Left kidney (tissue), 2 donors: ENCODE measurements around the gene BTG2. TPM values are rescaled to one million over a fixed set of nuclear protein-coding genes. Genes with fewer than 3 reads are reported as not detected.

Source experiments
- DNase-seq: peaks from one replicate; pipeline ENCODE4 v3.0.0-alpha.2; 2013
- polyA plus RNA-seq: library from polyadenylated mRNA; unstranded; fragments of 120-200 nt; gene quantifications from one replicate; pipeline ENCODE4 v1.2.1, GENCODE V29; 2013; ENCODE audit not compliant: insufficient read length

BTG2 gene
- polyA plus RNA-seq, 1 donor: 102 TPM

DNA sequence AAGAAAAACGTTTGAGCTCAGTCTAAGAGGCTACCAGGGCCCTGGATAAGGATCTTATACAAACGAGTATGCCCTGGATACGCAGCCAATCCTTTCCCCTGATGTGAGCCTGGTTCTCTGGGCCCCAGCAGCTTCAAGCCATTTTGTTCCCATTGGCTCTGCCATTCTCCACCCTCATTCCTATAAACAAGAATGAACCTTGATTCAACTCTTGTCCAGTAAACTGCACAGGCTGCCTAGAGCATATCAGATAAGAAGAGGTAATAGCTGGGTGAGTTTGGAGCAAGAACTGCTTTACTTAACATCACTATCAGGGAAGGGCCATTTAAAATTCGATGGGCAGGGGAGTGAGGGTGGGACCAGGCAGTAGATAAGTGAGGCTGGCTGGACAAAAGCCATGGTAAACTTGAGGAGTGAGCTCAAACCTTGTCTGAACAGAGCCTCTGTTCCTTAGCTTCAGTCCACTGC is 11.3 kb downstream of the BTG2 start:
- DNase-seq: no peak

DNA sequence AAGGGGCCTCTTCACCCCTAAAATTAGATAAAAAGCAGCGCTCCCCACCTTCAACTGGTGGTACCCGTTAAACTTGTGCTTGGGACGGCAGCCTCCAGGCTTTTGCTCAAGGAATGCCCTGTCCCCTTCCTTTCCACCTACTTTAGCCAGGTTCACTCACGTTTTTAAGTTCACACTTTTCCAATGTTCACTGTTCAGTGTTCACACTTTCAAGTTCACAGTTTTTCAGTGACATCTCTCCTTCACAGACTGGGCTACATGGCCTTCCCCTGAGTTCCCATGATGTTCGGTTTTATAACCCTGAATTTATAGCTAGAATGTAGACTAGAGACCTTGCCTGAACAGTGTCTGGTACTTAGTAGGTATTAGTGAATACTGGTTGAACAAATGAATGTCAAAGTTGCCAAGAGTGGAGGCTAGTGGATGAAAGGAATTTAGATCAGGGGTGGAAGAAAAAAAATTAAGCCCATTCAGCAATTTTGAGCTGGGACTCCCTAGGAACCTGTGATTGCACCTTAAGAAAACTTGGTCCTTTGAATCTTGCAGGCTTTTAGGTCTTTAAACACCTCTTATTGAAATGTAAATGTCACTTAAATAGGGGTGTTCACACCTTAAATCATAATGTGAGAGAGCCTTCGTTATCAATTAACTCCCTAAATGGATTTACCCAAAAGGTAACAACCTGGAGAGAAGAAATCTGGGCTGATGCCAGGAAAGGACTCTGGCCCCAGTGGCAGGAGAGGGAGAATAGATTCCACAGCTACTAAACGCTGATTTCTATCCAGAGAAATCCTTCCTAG is 12.3 kb downstream of the BTG2 start:
- no peak for DNase-seq

DNA sequence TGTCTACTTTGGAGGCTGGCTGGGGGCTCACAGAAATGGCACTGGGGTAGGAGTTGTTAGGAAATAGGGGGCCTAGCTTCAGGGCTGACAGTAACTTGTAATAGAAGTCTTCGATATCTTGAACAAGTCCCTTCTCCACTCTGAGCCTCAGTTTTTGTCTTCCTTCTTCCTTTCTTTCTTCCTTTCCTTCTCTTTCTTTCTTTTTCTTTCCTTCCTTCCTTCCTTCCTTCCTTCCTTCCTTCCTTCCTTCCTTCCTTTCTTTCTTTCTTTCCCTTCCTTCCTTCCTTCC is 12.9 kb downstream of the BTG2 start:
- no peak for DNase-seq

DNA sequence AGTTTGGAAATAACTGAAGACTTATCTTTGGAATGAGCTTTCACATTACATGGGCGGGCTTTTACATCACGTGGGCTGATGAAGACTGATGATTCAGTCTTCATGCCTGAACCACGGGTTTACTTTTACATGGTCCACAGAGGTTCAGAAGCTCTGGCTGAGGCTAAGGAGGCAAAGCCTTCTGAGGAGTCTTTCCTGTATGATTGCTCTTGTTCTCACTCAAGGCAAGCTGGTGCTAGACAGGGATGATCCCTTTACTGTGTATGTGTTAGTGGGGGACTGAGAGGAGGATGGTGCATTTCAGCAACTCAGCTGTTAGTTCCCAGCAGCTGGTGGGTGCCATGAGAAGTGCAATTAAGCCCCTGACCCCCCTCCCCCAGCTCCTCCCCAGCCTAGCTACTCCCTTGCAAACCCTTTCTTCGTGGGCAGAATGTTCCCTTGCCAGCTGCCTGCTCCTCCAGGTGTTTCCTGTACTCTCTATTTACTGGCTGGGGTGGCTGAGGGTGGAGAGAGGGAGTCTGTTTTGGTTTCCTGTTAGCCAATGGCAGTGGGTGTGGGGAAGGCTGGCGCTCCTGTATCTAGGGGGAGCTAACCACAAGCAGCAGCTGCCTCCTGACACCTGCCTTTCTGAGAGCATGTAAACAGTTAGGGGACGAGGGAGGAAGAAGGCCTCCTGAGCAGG is 15.4 kb downstream of the BTG2 start:
- no peak for DNase-seq

DNA sequence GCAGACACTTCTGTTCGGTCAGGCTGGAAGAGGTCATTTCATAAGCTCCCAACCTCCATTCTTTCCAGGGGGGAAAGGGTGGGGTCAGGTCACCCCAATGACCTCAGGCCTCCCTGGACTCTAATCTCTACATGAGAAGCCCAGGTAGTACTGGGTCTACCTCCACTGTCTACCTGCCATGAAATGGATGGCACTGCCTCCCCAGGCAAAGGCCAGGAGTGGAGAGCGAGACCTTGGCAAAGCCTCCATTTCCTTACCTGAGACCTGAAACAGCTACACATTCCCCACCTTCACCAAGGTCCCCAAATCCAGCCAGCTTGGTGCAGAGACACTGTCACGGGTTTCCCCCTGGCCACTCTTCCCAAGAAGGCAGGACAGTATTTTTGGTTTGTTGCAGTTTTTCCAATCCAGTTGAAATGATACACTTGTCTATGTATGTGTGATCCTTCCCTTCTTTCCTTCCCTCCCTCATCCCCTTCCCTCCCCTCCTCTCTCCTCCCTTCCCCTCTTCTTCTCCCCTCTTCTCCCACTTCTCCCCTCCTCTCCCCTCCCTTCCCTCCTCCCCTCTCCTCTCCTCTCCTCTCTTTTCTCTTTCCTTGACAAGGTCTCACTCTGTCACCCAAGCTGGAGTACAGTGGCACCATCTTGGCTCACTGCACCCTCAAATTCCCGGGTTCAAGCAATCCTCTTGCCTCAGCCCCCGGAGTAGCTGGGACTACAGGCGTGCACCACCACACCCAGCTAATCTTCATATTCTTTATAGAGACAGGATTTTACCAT is 16.1 kb downstream of the BTG2 start:
- DNase-seq: no peak

DNA sequence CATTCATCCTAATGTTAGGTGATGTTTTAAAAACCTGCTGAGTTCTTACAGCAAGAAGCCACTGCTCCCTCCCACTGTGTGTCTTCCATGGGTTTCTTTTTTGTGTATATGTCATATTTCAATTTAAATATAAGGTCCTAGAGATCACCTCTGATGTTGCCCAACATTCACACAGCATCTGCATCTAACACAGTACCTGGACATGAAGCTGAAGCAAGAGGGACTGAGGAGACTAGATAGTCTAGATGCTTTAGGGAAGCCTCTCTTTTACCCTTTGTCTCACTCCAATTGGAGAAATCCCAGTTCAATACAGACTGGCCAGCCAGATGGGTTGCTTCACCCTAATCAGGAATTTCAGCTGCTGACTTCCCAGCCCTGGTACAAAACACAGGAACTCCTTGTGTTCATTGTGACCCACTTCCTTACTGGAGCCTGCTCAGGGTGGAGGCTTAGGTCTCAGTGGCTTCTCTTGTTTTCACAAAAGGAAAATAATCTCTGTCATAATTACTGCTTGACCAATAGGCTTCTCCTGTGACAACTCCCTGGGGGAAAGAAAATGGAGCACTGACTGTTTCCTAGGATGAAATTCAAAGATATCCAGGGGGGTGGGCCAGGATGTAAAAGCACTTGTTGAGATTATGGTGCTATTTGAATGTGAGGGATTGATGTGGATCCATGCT is 17.3 kb downstream of the BTG2 start:
- no peak for DNase-seq

DNA sequence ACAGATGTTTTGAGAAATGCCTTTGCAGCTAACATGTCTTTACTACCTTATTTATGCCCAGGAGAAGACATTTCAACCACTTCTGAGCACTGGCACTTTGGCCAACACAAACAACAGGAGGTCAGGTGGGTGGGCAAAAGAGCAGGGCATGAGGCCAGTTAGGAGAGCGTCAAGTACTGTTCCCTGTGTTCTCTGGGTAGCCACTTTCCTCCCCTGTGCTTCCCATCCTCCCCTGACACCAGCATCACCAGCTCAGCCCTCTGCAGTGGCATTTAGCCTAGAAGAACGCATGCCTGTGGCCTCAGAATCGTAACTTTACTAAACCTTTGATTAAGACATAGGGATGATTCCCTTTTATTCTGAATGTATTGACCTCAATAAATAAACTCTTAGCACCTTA is 18.3 kb downstream of the BTG2 start:
- no peak for DNase-seq

DNA sequence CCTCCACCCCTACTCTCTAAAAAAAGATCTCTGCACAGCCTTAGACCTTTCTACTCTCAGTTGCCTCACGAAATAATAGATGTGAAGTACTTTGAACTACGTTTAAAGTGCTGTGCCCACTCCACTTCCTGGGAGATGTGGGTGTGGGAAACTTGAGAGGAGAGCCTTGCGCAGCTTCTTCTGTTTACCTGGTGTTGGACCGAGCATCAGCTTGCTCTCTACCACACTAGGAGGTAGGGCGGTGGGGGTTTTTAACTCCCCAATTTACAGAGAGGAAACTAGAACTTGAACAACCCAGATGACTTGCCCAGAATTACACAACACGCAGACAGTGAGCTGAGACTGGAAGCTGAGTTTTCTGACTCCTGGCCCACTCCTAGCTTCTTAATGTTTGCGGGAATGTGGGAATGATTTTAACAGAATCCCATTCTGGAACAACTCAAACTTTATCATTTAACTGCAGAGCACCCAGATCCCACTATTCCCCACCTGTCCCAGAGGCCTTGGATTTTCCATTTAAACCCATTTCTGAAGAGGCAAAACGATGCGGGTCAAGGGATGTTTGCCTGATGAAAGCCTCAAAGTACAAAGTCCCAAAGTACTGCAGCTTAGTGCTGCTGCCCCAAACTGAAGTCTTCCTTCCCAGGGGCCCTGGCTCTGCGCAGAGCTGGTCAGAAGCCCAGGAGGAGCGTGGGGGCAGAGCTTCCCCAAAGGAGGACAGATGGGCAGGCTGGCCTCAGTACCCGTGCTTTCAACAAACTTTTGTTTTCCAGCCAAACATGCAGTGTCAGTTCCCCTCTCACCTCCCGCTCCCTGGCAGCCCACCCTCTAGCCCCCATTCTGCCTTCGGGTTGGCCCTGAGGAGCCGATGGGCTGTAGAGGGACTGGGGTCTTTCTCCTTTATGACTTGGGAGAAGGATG is 19.0 kb downstream of the BTG2 start:
- DNase-seq: no peak

DNA sequence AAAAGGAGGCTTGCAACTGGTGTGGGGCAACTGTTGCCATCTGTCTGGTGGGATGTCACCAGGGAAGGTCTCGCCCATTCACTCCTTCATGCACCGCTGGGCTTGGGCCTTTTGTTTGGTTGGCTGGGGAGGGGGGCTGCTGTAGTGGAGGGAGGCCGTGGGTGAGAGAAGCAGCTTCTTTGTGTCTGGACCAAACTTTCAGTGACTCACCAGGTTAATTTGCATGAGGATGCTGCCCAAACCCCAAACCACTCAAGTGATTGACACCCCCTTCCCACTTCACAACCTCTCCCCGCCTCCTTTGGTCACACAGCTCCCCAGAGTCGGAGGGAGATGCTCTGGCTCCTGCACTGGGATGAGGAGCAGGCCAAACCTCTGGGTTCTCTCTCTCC is 19.7 kb downstream of the BTG2 start:
- DNase-seq: no peak

DNA sequence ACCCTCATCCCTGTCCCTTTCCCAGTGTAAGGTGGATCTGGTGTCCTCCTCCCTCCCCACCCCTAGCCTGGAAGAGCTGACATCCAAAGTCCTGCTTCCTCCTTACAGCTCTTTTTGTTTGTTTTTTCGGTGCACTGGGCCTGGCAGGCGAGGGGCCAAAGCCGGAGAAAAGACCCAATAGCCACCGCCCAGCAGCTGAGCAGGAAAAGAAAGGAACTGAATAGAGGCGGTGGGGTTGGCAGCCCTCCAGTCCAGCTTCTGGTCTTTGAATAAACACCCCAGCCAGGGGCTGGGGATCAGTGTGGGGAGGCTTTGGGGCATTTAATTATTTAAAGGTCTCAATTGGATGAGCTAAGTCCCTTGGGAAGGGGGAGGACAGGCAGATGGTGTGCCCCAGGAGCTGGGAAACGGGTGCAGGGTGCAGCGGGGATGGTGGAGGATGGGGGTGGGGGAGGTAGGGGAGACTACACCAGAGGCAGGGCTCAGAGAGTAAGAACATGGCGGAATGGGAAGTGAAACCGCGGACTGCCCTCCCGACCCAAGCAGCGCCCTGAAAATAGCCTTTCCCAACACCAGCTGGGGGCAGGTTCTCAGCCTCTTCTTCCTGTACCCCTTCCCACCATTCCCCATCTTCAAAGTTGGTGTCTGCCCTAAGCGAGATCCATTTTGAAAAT is 20.2 kb downstream of the BTG2 start:
- no peak for DNase-seq

DNA sequence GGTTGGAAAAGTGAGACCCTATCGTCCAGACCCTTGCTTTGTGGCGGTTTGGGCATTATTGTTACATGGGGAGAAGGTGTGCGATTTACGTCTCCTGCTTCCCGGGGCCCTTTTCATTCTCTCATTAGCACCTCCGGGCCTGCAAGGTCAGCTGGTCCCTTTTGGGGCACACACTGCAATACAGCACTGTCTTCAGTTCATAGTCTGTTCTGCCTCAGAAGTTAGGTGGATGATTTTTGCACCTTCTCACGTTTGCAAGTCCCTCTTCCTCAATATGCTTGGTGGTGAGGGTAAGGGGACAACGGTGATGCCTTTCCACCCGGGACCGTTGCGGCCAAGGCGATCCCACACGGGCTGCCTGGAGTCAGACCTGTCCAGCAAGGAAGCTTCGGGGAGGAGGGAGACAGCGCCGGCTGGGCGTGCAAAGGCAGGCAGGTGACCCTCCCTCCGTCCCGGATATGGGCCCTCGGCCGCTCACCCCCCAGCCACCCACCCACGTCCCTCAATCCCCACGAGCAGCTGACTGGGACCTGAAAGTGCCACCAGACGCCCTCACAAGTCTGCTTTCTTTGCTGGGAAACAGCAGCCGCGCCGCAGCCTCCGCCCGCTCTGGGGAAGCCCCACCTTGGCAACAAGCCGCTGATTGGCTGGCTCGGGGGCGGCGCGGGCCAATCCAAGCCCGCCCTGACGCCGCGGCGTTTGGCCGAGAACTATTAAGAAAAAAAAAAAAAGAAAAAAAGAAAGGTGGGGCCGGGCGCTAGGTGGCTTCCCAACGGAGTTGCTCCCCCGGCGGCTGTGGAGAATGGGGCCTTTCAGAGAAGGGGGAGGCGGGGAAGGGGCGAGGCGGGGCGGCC is 21.7 kb downstream of the BTG2 start:
- peak; percentile 95 for DNase-seq

DNA sequence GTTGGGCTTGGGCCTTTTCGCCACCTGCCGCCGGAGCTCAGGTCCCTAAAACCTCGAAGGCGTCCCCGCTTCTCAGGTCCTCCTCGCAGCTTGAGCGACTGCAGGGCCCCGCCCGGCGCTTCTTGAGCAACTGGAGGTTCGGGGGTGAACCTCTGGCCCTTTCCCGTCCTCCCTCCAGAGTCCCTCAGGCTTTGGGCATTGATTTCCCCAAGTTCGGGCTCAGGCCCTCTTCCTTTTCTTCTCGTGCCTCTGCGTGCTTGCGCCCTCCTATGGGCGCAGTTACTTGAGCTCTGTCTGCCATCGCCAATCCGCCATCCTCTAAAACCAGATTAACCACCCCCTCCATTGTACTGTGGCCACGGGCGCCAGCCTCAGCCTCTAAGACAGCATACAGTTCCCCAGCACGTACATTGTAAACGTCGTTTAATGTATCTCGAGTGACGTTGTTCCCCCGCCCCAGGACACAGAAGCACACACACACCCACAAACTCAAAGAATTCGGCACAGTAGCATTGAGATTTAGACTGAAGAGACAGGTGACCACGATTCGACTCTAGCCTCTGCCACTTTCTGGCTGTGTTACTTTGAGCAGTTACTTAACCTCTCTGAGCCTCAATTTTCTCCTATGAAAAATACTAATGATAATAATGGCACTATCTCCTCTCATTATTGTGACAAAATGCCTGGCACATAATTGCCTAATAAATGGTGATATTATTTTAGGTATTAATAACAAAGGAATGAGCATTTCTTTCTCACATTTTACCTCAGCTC is 22.6 kb downstream of the BTG2 start:
- DNase-seq: no peak

DNA sequence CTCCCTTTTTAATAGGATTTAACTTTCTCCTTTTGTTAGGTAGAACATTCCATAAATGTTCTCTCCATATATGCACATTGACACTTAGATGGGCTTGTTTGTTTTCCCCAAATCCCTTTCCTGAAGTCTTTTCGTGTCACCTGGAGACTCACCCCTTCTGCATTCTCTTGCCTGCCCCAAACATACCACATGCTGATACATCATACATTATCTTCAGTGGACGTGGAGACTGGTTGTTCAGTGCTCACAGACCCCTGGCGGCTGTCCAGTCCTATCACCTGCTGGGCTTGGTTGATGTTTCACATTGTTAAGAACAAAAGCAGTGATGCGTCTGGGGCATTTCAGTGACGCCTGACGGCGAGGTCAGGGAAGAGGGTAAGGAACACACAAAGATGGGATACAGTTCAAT is 23.4 kb downstream of the BTG2 start:
- DNase-seq: no peak

DNA sequence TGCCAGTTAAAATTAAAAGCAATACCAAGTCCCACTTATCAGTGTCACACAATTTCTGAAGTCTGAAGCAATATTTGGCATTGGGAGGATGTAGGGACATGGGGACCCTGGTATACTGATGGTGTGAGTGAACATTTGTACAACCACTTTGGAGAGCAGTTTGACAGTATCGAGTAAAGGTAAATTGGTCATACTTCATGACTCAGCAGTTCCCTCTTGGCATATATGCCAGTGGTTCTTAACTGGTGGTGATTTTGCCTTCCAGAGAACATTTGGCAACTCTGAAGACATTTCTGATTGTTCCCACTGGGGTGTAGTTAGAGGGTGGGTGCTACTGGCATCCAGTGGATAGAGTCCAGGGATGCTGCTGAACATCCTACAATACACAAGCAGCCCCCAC is 25.9 kb downstream of the BTG2 start:
- DNase-seq: no peak

DNA sequence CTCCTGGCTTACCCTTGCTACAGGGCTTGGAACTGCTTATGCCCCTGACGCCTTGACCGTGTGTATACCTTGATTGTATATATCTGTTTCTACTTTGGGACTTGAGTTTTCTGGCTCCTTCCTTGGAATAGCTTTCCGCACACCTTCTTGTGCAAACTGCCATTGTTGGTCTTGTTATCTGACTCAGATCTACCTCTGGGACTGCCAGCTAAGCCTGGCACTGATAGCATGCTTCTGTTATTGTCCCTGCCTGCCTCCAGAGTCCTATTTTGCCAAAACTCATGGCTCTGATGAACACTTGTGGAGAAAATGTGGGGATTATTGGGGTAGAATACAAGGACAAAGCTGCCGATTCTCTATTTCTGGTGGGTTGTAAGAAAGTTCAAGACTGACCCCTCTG is 30.2 kb downstream of the BTG2 start:
- no peak for DNase-seq

DNA sequence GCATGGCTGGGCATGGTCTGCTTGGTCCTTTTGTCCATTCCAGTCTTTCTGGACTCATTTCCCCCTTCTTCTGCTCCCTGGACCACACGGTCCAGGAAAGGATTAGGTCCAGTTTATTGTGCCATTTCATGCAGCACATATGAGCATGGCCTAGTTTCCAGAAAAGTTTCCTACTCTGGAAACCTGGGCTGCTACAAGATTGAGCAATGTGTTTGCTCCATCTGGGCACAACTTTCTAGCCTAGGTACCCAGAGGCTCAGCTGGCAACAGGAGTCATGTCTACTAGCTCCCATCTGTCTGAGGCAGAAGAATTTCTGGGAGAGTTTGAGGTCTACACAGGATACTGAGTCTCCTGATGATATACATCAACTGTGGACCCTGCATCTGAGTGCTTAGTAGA is 30.8 kb downstream of the BTG2 start:
- DNase-seq: no peak

DNA sequence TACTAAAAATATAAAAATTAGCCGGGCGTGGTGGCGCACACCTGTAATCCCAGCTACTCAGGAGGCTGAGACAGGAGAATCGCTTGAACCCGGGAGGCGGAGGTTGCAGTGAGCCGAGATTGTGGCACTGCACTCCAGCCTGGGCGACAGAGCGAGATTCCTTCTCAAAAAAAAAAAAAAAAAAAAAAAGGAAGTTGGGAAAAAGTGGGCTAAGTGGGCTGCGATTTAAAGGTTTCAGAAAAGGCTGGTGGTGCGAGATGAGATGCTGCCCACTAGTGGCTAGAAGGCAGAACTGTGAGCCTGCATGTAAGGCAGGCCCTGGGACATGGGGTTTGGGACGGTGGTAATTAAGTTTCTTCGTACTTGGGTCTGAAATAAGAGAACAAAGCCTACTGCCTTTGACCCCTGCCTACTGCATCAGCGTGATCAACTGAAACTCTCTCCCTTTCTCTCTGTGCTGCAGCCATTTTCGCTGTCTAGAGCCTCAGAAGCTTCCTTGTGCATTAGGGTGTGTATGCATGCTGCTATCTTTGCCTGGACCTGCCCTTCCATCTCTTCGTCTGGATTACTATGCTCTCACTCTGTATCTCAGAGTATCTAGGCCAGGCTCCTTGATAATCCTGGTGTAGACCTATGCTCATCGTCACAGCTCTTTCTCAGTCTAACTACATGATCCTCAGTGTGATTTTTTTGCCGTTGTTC is 33.2 kb downstream of the BTG2 start:
- DNase-seq: no peak

DNA sequence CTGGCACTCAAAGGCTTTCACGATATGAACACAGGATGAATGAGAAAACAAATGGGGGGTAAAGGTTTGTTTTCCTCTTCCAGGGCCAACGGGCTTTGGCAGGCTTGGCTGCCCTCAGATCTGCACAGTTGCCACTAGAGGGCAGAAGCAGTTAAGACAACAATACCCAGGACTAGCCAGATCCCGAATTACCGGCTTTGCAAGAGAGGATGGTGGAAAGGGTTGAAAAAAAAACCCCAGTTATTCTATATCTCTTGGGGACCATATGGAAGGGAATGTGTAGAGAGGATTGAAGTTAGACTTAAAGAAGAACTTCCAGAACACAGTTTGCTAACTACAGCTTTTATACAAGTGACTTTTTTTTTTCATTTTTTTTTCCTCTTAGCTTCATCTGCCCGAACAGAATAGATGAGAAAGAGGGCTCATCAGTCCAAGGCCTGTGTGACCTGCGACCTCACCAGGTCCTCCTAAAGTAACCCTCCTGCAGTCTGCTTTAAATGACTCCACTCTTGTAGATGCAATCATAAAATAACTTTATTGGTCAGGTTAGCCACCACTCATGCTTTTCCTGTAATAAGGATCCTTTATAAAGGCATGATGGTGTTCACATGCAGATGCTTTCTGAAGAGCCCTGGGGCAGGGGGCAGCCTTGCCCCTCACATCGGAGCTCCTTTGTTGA is 34.9 kb downstream of the BTG2 start:
- DNase-seq: peak; percentile 89
